Spinal cord (tissue), 10 donors: ENCODE measurements around the gene GSTA3. TPM values are rescaled to one million over a fixed set of nuclear protein-coding genes. Genes with fewer than 3 reads are reported as not detected.
"Not testable (repeated sequence)": the region's sequence is repeated elsewhere in the genome, so short reads cannot be mapped to it uniquely, and the experiment has no call there.

Experiments
- DNase-seq, 6 donors: peaks; one replicate each; pipeline versions ENCODE4 v3.0.0 to v3.0.0-alpha.2; 2013 to 2015; ENCODE audit warnings: low spot score in 6 of 6, low read depth in 4 of 6
- H3K27ac ChIP-seq: one replicate; pipeline ENCODE4 v1.5.1; 2013; ENCODE audit warnings: low read depth, low read length, control low read depth
- H3K27me3 ChIP-seq: one replicate; pipeline ENCODE4 v1.6.1; 2013; ENCODE audit warnings: low read length; ENCODE audit not compliant: control insufficient read depth, insufficient read depth
- H3K36me3 ChIP-seq: one replicate; pipeline ENCODE4 v1.6.1; 2013; ENCODE audit warnings: low read length; ENCODE audit not compliant: control insufficient read depth, insufficient read depth
- H3K4me1 ChIP-seq: one replicate; pipeline ENCODE4 v1.6.1; 2013; ENCODE audit warnings: low read length; ENCODE audit not compliant: control insufficient read depth, insufficient read depth
- H3K4me3 ChIP-seq: one replicate; pipeline ENCODE4 v1.5.1; 2013; ENCODE audit warnings: low read depth, low read length, control low read depth
- H3K9me3 ChIP-seq: one replicate; pipeline ENCODE4 v1.6.1; 2013; ENCODE audit warnings: low read length; ENCODE audit not compliant: control insufficient read depth, insufficient read depth
- WGBS: methylation state at CpG from one replicate; pipeline ENCODE4 v1.1.5; 2013; ENCODE audit warnings: missing lambda C conversion rate; ENCODE audit not compliant: insufficient coverage; 5-methylcytosine and 5-hydroxymethylcytosine counted together
- polyA plus RNA-seq, 2 donors: library from polyadenylated mRNA; unstranded; fragments of 120-200 nt; gene quantifications; one replicate each; pipeline ENCODE4 v1.2.1, GENCODE V29; 2013; ENCODE audit not compliant: insufficient read length in 2 of 2
- total RNA-seq, 2 donors: library from RNA; depleted of rRNA in 1 of 2; stranded (reverse); fragments of 120-200 nt in 1 of 2; fragments of >200 nt in 1 of 2; gene quantifications; one replicate each; pipeline versions ENCODE4 v1.2.3 to v1.2.4, GENCODE V29; 2013 to 2014
- donor health status: healthy.

Gene GSTA3
- total and polyA plus RNA-seq, 4 donors: 4.4 TPM; not detected in 3

DNA sequence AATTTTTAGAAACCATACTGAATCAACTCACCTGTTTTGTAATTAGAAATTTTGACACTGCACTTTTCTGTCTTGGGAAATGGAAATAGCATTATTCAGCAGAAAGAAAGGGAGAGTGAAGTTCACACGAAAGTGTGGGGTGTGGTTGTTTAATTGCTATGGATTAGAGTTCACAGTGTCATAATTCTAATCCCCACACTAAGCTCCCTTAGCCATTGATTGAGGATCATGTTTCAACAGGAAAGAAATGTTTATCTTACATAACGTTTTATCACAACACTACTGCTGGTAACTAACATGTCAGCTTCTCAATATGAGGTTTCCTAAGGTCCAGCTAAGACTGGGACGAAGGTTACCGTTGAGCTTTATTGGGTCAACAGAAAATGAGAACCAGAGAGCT is 37.5 kb downstream of the GSTA3 start:
- H3K27me3 ChIP-seq: no peaks in the 10 kb centered on the region
- H3K36me3 ChIP-seq: no peaks in the 10 kb centered on the region
- no peak for DNase-seq
- no peaks in the 10 kb centered on the region for H3K4me1 ChIP-seq
- 92% methylated on average over 2 of the region's 4 CpGs for WGBS
- no peaks in the 10 kb centered on the region for H3K9me3 ChIP-seq
- H3K4me3 ChIP-seq: no peak overlapping the region
- H3K27ac ChIP-seq: no peak overlapping the region

DNA sequence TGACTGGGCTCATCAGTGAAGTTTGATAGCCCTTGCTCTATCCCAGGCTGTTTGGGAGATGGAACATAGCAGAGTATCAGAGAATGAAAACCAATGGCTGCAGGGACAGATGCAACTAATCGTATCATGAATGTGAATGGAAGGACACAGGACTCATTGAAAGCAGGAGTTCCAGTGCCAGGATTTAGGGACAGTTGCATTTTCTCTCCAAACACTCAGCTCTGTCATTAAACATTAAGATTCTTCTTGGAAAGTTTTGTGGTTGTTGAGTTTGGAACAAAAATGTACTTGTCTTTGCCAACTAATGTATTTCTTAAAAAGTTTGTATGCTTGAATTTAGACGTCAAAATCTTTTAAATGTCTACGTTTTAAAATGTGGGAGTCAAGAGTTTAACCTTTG is 37.9 kb downstream of the GSTA3 start:
- H3K27ac ChIP-seq: no peak overlapping the region
- no peaks in the 10 kb centered on the region for H3K4me1 ChIP-seq
- no peaks in the 10 kb centered on the region for H3K27me3 ChIP-seq
- WGBS: 40% methylated on average over 1 of the region's 3 CpGs
- no peak overlapping the region for H3K4me3 ChIP-seq
- no peak for DNase-seq
- no peaks in the 10 kb centered on the region for H3K9me3 ChIP-seq
- no peaks in the 10 kb centered on the region for H3K36me3 ChIP-seq

DNA sequence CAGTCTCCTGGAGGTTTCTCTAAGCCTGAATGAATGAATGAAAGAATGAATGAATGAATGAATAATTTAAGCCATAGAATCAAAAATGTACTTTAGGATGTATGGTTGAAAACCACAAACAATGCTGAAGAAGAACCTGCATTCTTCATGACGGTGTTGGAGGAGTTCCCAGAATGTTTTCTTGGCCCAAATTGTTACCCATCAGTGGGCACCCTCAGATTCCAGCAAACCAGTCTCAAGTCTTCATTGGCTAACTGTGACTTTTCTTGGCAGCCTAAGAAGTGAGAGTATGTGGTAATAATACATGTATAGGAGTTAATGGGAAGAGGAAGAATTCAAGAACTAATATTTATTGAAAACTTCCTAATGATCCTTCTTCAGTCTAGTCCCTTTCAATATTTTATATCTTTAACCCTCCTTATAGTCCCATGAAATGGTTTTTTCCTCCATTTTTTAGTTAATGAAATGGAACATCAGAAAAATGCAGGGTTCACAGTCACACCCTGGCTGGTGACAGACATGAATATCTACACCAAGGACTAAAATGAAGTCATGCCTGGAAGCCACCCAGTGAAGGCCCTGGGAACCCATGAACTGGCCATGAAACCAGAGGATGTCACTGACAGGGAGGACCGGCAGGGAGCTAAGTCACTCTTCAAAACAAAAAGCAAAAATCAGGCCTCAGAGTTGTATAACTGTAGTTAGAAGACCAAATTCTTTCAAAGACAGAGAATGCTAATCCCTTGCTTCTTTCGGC is 39.0 kb downstream of the GSTA3 start:
- DNase-seq, H3K36me3 ChIP-seq, H3K27me3 ChIP-seq, H3K27ac ChIP-seq, H3K4me1 ChIP-seq, H3K4me3 ChIP-seq, H3K9me3 ChIP-seq: not testable (repeated sequence)
- no CpG with 5 or more reads among the region's 3 CpGs for WGBS

DNA sequence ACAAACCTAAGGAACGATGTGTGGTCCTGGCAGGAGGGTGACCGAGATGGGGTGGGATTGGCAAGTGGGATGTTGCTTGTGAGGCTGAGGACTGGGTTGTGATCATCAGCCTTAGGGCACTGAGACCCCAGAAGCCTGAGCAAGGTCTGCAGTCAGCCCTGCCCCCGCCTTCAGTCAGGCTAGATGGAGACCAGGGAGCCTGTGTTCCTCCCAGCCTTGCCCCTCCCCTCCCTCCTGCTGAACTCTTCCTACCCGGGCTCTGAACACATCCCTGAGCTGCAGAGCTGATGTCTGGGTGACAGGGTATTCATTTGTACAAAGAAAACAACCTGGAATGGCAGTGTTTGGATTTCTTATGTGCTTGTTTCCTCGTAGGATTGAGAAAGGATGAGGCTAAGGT is 40.6 kb downstream of the GSTA3 start:
- not testable (repeated sequence) for H3K36me3 ChIP-seq, H3K4me3 ChIP-seq, H3K4me1 ChIP-seq, DNase-seq, H3K27me3 ChIP-seq, H3K9me3 ChIP-seq, H3K27ac ChIP-seq
- WGBS: 77% methylated on average over 3 of the region's 5 CpGs

DNA sequence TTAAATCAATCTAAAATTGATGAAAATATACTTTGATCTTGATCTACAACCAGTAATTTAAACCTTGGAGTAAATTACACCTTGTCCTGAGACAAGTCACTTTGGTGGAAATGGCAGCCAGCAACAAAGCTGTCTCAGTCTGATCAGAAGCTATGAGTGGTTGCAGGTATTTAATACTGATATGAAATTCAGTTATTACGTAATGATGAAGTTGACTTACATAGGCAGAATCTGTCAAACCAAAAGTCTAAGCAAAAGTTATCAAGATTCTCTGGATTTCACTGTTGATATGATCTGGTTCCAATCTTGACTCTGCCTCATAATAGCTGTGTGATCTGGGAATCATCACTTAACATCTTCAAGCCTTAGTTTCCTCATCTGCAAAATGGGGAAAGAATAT is 41.3 kb downstream of the GSTA3 start:
- H3K4me1 ChIP-seq: no peaks in the 10 kb centered on the region
- H3K36me3 ChIP-seq: no peaks in the 10 kb centered on the region
- no CpG with 5 or more reads among the region's 1 CpG for WGBS
- no peaks in the 10 kb centered on the region for H3K9me3 ChIP-seq
- no peak for DNase-seq
- no peak overlapping the region for H3K27ac ChIP-seq
- no peaks in the 10 kb centered on the region for H3K27me3 ChIP-seq
- no peak overlapping the region for H3K4me3 ChIP-seq

DNA sequence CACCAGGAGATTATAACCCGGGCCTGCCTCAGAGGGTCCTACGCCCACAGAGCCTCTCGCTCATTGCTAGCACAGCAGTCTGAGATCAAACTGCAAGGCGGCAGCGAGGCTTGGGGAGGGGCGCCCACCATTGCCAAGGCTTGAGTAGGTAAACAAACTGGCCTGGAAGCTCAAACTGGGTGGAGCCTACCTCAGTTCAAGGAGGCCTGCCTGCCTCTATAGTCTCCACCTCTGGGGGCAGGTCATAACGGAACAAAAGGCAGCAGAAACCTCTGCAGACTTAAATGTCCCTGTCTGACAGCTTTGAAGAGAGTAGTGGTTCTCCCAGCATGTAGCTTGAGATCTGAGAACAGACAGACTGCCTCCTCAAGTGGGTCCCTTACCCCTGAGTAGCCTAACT is 48.3 kb downstream of the GSTA3 start:
- not testable (repeated sequence) for H3K27me3 ChIP-seq, H3K4me3 ChIP-seq, H3K36me3 ChIP-seq, H3K27ac ChIP-seq, H3K4me1 ChIP-seq, DNase-seq, H3K9me3 ChIP-seq
- WGBS: 90% methylated on average over 7 of the region's 7 CpGs

DNA sequence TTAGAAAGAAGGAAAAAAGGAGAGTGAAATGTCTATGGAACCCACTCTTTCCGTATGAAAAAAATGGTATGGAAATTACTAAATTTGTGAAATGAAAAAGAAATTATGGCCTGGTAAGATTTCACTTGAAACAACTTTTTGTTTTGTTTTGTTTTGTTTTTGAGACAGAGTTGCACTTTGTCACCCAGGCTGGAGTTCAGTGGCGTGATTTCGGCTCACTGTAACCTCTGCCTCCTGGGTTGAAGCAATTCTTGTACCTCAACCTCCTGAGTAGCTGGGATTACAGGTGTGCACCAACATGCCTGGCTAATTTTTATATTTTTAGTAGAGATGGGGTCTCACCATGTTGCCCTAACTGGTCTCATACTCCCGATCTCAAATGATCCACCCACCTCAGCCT is 51.1 kb downstream of the GSTA3 start:
- Histone ChIP-seq H3K36me3 (no peaks in the 10 kb centered on the region), H3K4me3 (no peak overlapping the region), H3K4me1 (no peaks in the 10 kb centered on the region), H3K27me3 (no peaks in the 10 kb centered on the region), H3K27ac (no peak overlapping the region), H3K9me3 (no peaks in the 10 kb centered on the region)
- 100% methylated on average over 2 of the region's 4 CpGs for WGBS
- no peak for DNase-seq

DNA sequence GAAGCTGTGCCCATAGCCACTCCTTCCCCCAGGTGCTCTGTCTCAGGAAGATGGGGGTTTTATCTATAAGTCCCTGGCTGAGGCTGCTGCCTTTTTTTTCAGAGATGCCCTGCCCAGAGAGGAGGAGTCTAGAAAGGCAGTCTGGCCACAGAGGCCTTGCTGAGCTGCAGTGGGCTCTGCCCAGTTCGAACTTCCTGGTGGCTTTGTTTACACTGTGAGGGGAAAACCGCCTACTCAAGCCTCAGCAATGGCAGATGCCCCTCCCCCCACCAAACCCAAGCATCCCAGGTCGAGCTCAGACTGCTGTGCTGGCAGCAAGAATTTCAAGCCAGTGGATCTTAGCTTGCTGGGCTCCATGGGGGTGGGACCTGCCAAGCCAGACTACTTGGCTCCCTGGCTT is 53.4 kb downstream of the GSTA3 start:
- H3K4me3 ChIP-seq, H3K4me1 ChIP-seq, H3K27me3 ChIP-seq, H3K36me3 ChIP-seq, H3K9me3 ChIP-seq, DNase-seq, H3K27ac ChIP-seq: not testable (repeated sequence)
- 0% methylated on average over 2 of the region's 3 CpGs for WGBS

DNA sequence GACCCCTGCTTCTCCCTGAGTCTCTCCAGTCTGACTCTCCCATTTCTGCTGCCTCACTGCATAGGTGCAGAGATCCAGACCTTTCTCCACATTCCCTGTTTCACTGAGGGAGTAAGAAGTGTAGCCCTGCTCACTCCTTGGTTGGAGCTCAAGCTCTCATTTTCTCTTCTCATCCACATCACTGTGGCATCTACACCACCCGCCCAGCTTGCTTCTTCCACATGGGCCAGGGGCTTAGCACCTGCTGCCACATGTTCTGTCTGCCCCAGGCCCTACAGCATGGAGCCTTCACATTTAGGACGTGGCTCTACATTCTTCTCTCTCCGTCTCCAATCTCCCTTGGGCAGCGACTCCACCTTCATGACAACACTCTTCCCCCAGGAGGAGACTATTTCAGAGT is 60.4 kb downstream of the GSTA3 start:
- no peak overlapping the region for H3K4me3 ChIP-seq
- H3K27ac ChIP-seq: no peak overlapping the region
- WGBS: 89% methylated on average over 4 of the region's 4 CpGs
- no peak for DNase-seq
- H3K4me1 ChIP-seq: no peaks in the 10 kb centered on the region
- H3K9me3 ChIP-seq: no peaks in the 10 kb centered on the region
- no peaks in the 10 kb centered on the region for H3K27me3 ChIP-seq
- H3K36me3 ChIP-seq: no peaks in the 10 kb centered on the region
